Neural cell (in vitro differentiated cells): ENCODE measurements around the gene CUBN. TPM values are rescaled to one million over a fixed set of nuclear protein-coding genes. Genes with fewer than 3 reads are reported as not detected.

ENCODE experiments used
- H2AFZ ChIP-seq: fragments of 200-600, 300-800 bp; sonication (generic), shearing (Covaris generic); 2 replicates; pipeline ENCODE4 v1.6.0; 2014; ENCODE audit warnings: low read depth, mild to moderate bottlenecking, antibody characterized with exemption, low read length, moderate library complexity
- H3F3A ChIP-seq: fragments of 200-600 bp; shearing (Covaris generic); 2 replicates; pipeline ENCODE4 v1.6.1; 2016; ENCODE audit warnings: mild to moderate bottlenecking, moderate library complexity, mixed read lengths, antibody characterized with exemption, low read length; ENCODE audit not compliant: insufficient read depth, poor library complexity, severe bottlenecking
- H3K27ac ChIP-seq: fragments of 200-600, 300-800 bp; sonication (generic), shearing (Covaris generic); 2 replicates; pipeline ENCODE4 v1.5.1; 2014; ENCODE audit warnings: mild to moderate bottlenecking, low read length, moderate library complexity
- H3K27me3 ChIP-seq: fragments of 300-800, 200-600 bp; sonication (generic), shearing (Covaris generic); 2 replicates; pipeline ENCODE4 v1.6.0; 2014; ENCODE audit warnings: mild to moderate bottlenecking, low read depth, low read length, moderate library complexity; ENCODE audit not compliant: insufficient read depth
- H3K36me3 ChIP-seq: fragments of 300-800, 200-600 bp; sonication (generic), shearing (Covaris generic); 2 replicates; pipeline ENCODE4 v1.5.1; 2014; ENCODE audit warnings: mild to moderate bottlenecking, antibody characterized with exemption, low read length, moderate library complexity; ENCODE audit not compliant: insufficient read depth
- H3K4me2 ChIP-seq: fragments of 300-800, 200-600 bp; sonication (generic), shearing (Covaris generic); 2 replicates; pipeline ENCODE4 v1.6.0; 2014; ENCODE audit warnings: mild to moderate bottlenecking, low read length
- H3K4me3 ChIP-seq: fragments of 300-800, 200-600 bp; sonication (generic), shearing (Covaris generic); 2 replicates; pipeline ENCODE4 v1.5.1; 2014; ENCODE audit warnings: mild to moderate bottlenecking, low read length, moderate library complexity
- H3K79me2 ChIP-seq: fragments of 200-600 bp; shearing (Covaris generic); replicated peaks from 2 replicates; pipeline ENCODE4 v1.6.0; 2014; ENCODE audit warnings: mild to moderate bottlenecking, low read length, moderate library complexity; ENCODE audit not compliant: insufficient read depth
- H3K9ac ChIP-seq: fragments of 300-800, 200-600 bp; sonication (generic), shearing (Covaris generic); 2 replicates; pipeline ENCODE4 v1.6.1; 2016; ENCODE audit warnings: mild to moderate bottlenecking, low read length, mixed read lengths
- H3K9me2 ChIP-seq: fragments of 200-600 bp; shearing (Covaris generic); 2 replicates; pipeline ENCODE4 v1.6.1; 2016; ENCODE audit warnings: mild to moderate bottlenecking, low read length, mixed read lengths; ENCODE audit not compliant: insufficient read depth
- H3K9me3 ChIP-seq: fragments of 200-600, 300-800 bp; sonication (generic), shearing (Covaris generic); 2 replicates; pipeline ENCODE4 v1.6.1; 2016; ENCODE audit warnings: mild to moderate bottlenecking, mixed run types, low read length, moderate library complexity, mixed read lengths
- H4K20me1 ChIP-seq: fragments of 200-600 bp; shearing (Covaris generic); 2 replicates; pipeline ENCODE4 v1.6.1; 2016; ENCODE audit warnings: mild to moderate bottlenecking, mixed run types; ENCODE audit not compliant: insufficient read depth
- CTCF ChIP-seq: fragments of 450-650 bp; IDR thresholded peaks from 2 replicates; pipeline ENCODE4 v1.5.1; 2014; ENCODE audit warnings: antibody characterized with exemption, mild to moderate bottlenecking, moderate library complexity; ENCODE audit not compliant: poor library complexity, severe bottlenecking
- EP300 ChIP-seq: fragments of 450-650 bp; conservative IDR thresholded peaks from 2 replicates; pipeline ENCODE4 v1.6.1; 2014; ENCODE audit warnings: antibody characterized with exemption, mild to moderate bottlenecking, moderate library complexity; ENCODE audit not compliant: poor library complexity, severe bottlenecking
- EZH2 ChIP-seq: fragments of 200-600, 300-800 bp; shearing (Covaris generic), sonication (generic); IDR thresholded peaks from 2 replicates; pipeline ENCODE4 v1.6.1; 2014; ENCODE audit warnings: antibody characterized with exemption, low read length, borderline replicate concordance, mild to moderate bottlenecking; ENCODE audit not compliant: insufficient read depth, poor library complexity, severe bottlenecking
- MXI1 ChIP-seq: fragments of 450-650 bp; conservative IDR thresholded peaks from 2 replicates; pipeline ENCODE4 v1.6.1; 2014; ENCODE audit warnings: antibody characterized with exemption, mild to moderate bottlenecking; ENCODE audit not compliant: poor library complexity, severe bottlenecking
- POLR2AphosphoS5 ChIP-seq: IDR thresholded peaks from 2 replicates; pipeline ENCODE4 v1.6.1; 2012
- RAD21 ChIP-seq: fragments of 450-650 bp; conservative IDR thresholded peaks from 2 replicates; pipeline ENCODE4 v1.6.1; 2014; ENCODE audit warnings: antibody characterized with exemption, mild to moderate bottlenecking, moderate library complexity
- REST ChIP-seq: IDR thresholded peaks from 2 replicates; pipeline ENCODE4 v1.6.1; 2012; ENCODE audit warnings: borderline replicate concordance
- SMC3 ChIP-seq: fragments of 450-650 bp; conservative IDR thresholded peaks from 2 replicates; pipeline ENCODE4 v1.6.1; 2014; ENCODE audit warnings: antibody characterized with exemption, mild to moderate bottlenecking, moderate library complexity; ENCODE audit not compliant: poor library complexity
- TAF1 ChIP-seq: IDR thresholded peaks from 2 replicates; pipeline ENCODE4 v1.6.1; 2012; ENCODE audit warnings: low read depth
- polyA plus RNA-seq: library from polyadenylated mRNA; depleted of rRNA; stranded (reverse); fragments of >200 nt; gene quantifications from 2 replicates; pipeline ENCODE4 v1.2.3, GENCODE V29; 2014

CUBN gene
- polyA plus RNA-seq, 1 donor from 2014 or later, result 7.1 TPM

DNA sequence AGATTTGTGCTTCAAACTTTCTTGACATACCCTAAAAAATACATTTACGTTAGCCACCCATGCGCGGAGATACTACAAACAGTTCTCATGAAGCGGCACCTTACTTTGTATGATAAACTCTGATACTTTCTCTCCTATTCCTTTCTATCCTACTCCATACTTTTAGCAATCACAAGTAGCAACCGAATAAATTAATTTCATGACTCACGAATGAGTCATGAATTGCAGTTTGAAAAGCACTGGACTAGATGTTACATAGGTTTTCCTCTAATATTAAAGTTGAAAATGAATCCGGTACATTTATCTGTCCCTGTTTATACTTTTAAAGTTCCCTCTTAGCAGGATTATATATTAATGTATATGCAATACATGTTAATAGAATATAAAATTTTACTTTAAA lies 67.6 kb downstream of the CUBN start:
- Histone ChIP-seq H3K4me3 (no peak overlapping the region), H3K9ac (no peak overlapping the region), H3F3A (no peaks in the 10 kb centered on the region), H2AFZ (no peak overlapping the region), H3K4me2 (no peak overlapping the region), H3K27me3 (no peaks in the 10 kb centered on the region), H3K79me2 (no peaks in the 10 kb centered on the region), H3K9me3 (no peaks in the 10 kb centered on the region), H4K20me1 (no peaks in the 10 kb centered on the region), H3K36me3 (no peaks in the 10 kb centered on the region), H3K27ac (no peak overlapping the region), H3K9me2 (no peaks in the 10 kb centered on the region)
- no peak for TF ChIP-seq RAD21
- TF ChIP-seq EP300, result no peak
- TF ChIP-seq CTCF, result no peak
- no peak for TF ChIP-seq REST
- TF ChIP-seq POLR2AphosphoS5, result no peak
- no peak for TF ChIP-seq EZH2
- TF ChIP-seq MXI1, result no peak
- no peak for TF ChIP-seq SMC3
- no peak for TF ChIP-seq TAF1

DNA sequence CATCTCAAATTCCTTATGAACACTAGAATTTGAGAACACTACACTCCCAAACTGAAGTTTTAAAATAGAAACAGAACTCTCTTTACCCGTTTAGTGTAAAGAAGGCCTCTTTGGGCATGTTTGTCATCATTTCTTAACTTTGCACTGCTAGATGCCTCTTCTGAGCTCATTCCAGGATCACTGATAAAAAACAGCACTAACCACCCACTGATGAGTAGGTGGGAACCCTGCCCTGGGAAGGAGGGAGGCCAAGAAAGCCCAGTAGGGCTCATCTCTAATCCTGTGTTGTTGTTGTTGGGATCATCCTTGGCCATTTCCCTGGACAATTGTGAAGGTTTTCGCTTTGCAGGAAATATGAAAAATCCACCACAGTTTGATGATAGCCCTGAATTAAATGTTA lies 68.2 kb downstream of the CUBN start:
- Histone ChIP-seq H3K9ac (no peak overlapping the region), H4K20me1 (no peaks in the 10 kb centered on the region), H2AFZ (no peak overlapping the region)

More for the DNA sequence above, 68.2 kb downstream of the CUBN start:
- Histone ChIP-seq H3K9me3 (no peaks in the 10 kb centered on the region), H3K27me3 (no peaks in the 10 kb centered on the region), H3K4me2 (no peak overlapping the region), H3F3A (no peaks in the 10 kb centered on the region), H3K79me2 (no peaks in the 10 kb centered on the region), H3K36me3 (no peaks in the 10 kb centered on the region), H3K9me2 (no peaks in the 10 kb centered on the region), H3K4me3 (no peak overlapping the region), H3K27ac (no peak overlapping the region)
- TF ChIP-seq SMC3 (no peak), TAF1 (no peak), CTCF (no peak), POLR2AphosphoS5 (no peak), REST (no peak), RAD21 (no peak), EP300 (no peak), EZH2 (no peak), MXI1 (no peak)
